ENCODE measurements around the gene SPO11.

SPO11 gene

GRCh38 chr20:57371363-57371762 lies 41.8 kb downstream of the SPO11 start:
- TF ChIP-seq ZNF274 (IDR thresholded peaks at IDR 0.05; ENCODE audit: low read depth, low read length) (no peak), YY1 (IDR thresholded peaks at IDR 0.05; ENCODE audit: insufficient read depth, insufficient read length) (no peak), SUZ12 (IDR thresholded peaks at IDR 0.05; ENCODE audit: extremely low read depth, insufficient read depth, insufficient read length) (no peak)
- no peaks in the 10 kb centered on the region for H3K27me3 ChIP-seq (ENCODE audit: insufficient read depth, insufficient read length)
- peaks cover 3% of the 10 kb centered on the region for H3K4me1 ChIP-seq (ENCODE audit: insufficient read depth, insufficient read length)
- DNase-seq (ENCODE audit: low read depth, low spot score) = no peak
- H3K9me3 ChIP-seq (ENCODE audit: insufficient read depth, low read length) = no peaks in the 10 kb centered on the region
- no peak overlapping the region for H3K4me3 ChIP-seq (ENCODE audit: insufficient read length, low read depth)
- peaks cover 98% of the 10 kb centered on the region for H3K36me3 ChIP-seq (ENCODE audit: insufficient read depth, insufficient read length, low read length)
- H3K9ac ChIP-seq (ENCODE audit: insufficient read length, low read depth) = no peak overlapping the region

- no peak for TF ChIP-seq YY1 (IDR thresholded peaks at IDR 0.05; ENCODE audit: insufficient read depth, insufficient read length)
- no peak for TF ChIP-seq SUZ12 (IDR thresholded peaks at IDR 0.05; ENCODE audit: extremely low read depth, insufficient read depth, insufficient read length)
- TF ChIP-seq ZNF274 (IDR thresholded peaks at IDR 0.05; ENCODE audit: low read depth, low read length) = no peak
- H3K4me1 ChIP-seq (ENCODE audit: insufficient read depth, insufficient read length) = peaks cover 3% of the 10 kb centered on the region
- H3K36me3 ChIP-seq (ENCODE audit: insufficient read depth, insufficient read length, low read length) = peaks cover 98% of the 10 kb centered on the region
- no peak overlapping the region for H3K4me3 ChIP-seq (ENCODE audit: insufficient read length, low read depth)
- H3K9ac ChIP-seq (ENCODE audit: insufficient read length, low read depth) = no peak overlapping the region
- no peaks in the 10 kb centered on the region for H3K27me3 ChIP-seq (ENCODE audit: insufficient read depth, insufficient read length)
- DNase-seq (ENCODE audit: low read depth, low spot score) = no peak
- no peaks in the 10 kb centered on the region for H3K9me3 ChIP-seq (ENCODE audit: insufficient read depth, low read length)
These were observed 42.6 kb downstream of the SPO11 start for GRCh38 chr20:57372157-57372556.

GRCh38 chr20:57372581-57373350 lies 43.2 kb downstream of the SPO11 start:
- TF ChIP-seq SUZ12 (IDR thresholded peaks at IDR 0.05; ENCODE audit: extremely low read depth, insufficient read depth, insufficient read length) (no peak), ZNF274 (IDR thresholded peaks at IDR 0.05; ENCODE audit: low read depth, low read length) (no peak), YY1 (IDR thresholded peaks at IDR 0.05; ENCODE audit: insufficient read depth, insufficient read length) (no peak)
- Histone ChIP-seq H3K9ac (ENCODE audit: insufficient read length, low read depth) (no peak overlapping the region), H3K36me3 (ENCODE audit: insufficient read depth, insufficient read length, low read length) (peaks cover 99% of the 10 kb centered on the region), H3K4me1 (ENCODE audit: insufficient read depth, insufficient read length) (peaks cover 3% of the 10 kb centered on the region), H3K9me3 (ENCODE audit: insufficient read depth, low read length) (no peaks in the 10 kb centered on the region), H3K27me3 (ENCODE audit: insufficient read depth, insufficient read length) (no peaks in the 10 kb centered on the region), H3K4me3 (ENCODE audit: insufficient read length, low read depth) (no peak overlapping the region)
- DNase-seq (ENCODE audit: low read depth, low spot score) = no peak

- no peak for DNase-seq (ENCODE audit: low read depth, low spot score)
- peaks cover 99% of the 10 kb centered on the region for H3K36me3 ChIP-seq (ENCODE audit: insufficient read depth, insufficient read length, low read length)
- TF ChIP-seq YY1 (IDR thresholded peaks at IDR 0.05; ENCODE audit: insufficient read depth, insufficient read length) = no peak
- no peak for TF ChIP-seq SUZ12 (IDR thresholded peaks at IDR 0.05; ENCODE audit: extremely low read depth, insufficient read depth, insufficient read length)
- no peak for TF ChIP-seq ZNF274 (IDR thresholded peaks at IDR 0.05; ENCODE audit: low read depth, low read length)
- H3K9me3 ChIP-seq (ENCODE audit: insufficient read depth, low read length) = no peaks in the 10 kb centered on the region
- no peak overlapping the region for H3K9ac ChIP-seq (ENCODE audit: insufficient read length, low read depth)
- H3K27me3 ChIP-seq (ENCODE audit: insufficient read depth, insufficient read length) = no peaks in the 10 kb centered on the region
- H3K4me1 ChIP-seq (ENCODE audit: insufficient read depth, insufficient read length) = peaks cover 3% of the 10 kb centered on the region
- H3K4me3 ChIP-seq (ENCODE audit: insufficient read length, low read depth) = no peak overlapping the region
These were observed 44.8 kb downstream of the SPO11 start for GRCh38 chr20:57374343-57374930.

- H3K4me1 ChIP-seq (ENCODE audit: insufficient read depth, insufficient read length) = peaks cover 3% of the 10 kb centered on the region
- no peak for TF ChIP-seq ZNF274 (IDR thresholded peaks at IDR 0.05; ENCODE audit: low read depth, low read length)
- no peak for TF ChIP-seq YY1 (IDR thresholded peaks at IDR 0.05; ENCODE audit: insufficient read depth, insufficient read length)
- TF ChIP-seq SUZ12 (IDR thresholded peaks at IDR 0.05; ENCODE audit: extremely low read depth, insufficient read depth, insufficient read length) = no peak
- no peak for DNase-seq (ENCODE audit: low read depth, low spot score)
- H3K36me3 ChIP-seq (ENCODE audit: insufficient read depth, insufficient read length, low read length) = peaks cover 99% of the 10 kb centered on the region
- no peaks in the 10 kb centered on the region for H3K27me3 ChIP-seq (ENCODE audit: insufficient read depth, insufficient read length)
- H3K9ac ChIP-seq (ENCODE audit: insufficient read length, low read depth) = no peak overlapping the region
- no peaks in the 10 kb centered on the region for H3K9me3 ChIP-seq (ENCODE audit: insufficient read depth, low read length)
- no peak overlapping the region for H3K4me3 ChIP-seq (ENCODE audit: insufficient read length, low read depth)
These were observed 45.5 kb downstream of the SPO11 start for GRCh38 chr20:57374931-57375651.

GRCh38 chr20:57375652-57376230 lies 46.1 kb downstream of the SPO11 start:
- no peak for DNase-seq (ENCODE audit: low read depth, low spot score)
- H3K9me3 ChIP-seq (ENCODE audit: insufficient read depth, low read length) = no peaks in the 10 kb centered on the region
- TF ChIP-seq YY1 (IDR thresholded peaks at IDR 0.05; ENCODE audit: insufficient read depth, insufficient read length) (no peak), ZNF274 (IDR thresholded peaks at IDR 0.05; ENCODE audit: low read depth, low read length) (no peak), SUZ12 (IDR thresholded peaks at IDR 0.05; ENCODE audit: extremely low read depth, insufficient read depth, insufficient read length) (no peak)
- H3K4me1 ChIP-seq (ENCODE audit: insufficient read depth, insufficient read length) = peaks cover 3% of the 10 kb centered on the region
- peaks cover 99% of the 10 kb centered on the region for H3K36me3 ChIP-seq (ENCODE audit: insufficient read depth, insufficient read length, low read length)
- H3K4me3 ChIP-seq (ENCODE audit: insufficient read length, low read depth) = no peak overlapping the region
- H3K9ac ChIP-seq (ENCODE audit: insufficient read length, low read depth) = no peak overlapping the region
- H3K27me3 ChIP-seq (ENCODE audit: insufficient read depth, insufficient read length) = no peaks in the 10 kb centered on the region

Data from NT2/D1 (cell line).